T-helper 1 cell treated with Interleukin-12 subunit alpha and Interleukin-12 subunit beta and Interleukin-4 antibody, amounts not matched to agents 30 μg/mL and 1 μg/mL, for 36 hours (primary cell): Measurements from ENCODE around the gene WFIKKN1.

Source experiments
- H3K27ac Mint-ChIP-seq: one replicate; pipeline ENCODE4 v1.8.0; 2021; ENCODE audit warnings: mild to moderate bottlenecking, mixed read lengths
- H3K27me3 Mint-ChIP-seq: one replicate; pipeline ENCODE4 v1.8.0; 2021; ENCODE audit warnings: low read depth, mixed read lengths
- H3K36me3 Mint-ChIP-seq: one replicate; pipeline ENCODE4 v1.8.0; 2021; ENCODE audit warnings: low read depth, mixed read lengths
- H3K4me1 Mint-ChIP-seq: one replicate; pipeline ENCODE4 v1.8.0; 2021; ENCODE audit warnings: low read depth, mixed read lengths
- H3K4me3 Mint-ChIP-seq: one replicate; pipeline ENCODE4 v1.8.0; 2021; ENCODE audit warnings: mild to moderate bottlenecking, moderate library complexity, mixed read lengths
- H3K9me3 Mint-ChIP-seq: one replicate; pipeline ENCODE4 v1.8.0; 2021; ENCODE audit warnings: mixed read lengths

Gene WFIKKN1

DNA sequence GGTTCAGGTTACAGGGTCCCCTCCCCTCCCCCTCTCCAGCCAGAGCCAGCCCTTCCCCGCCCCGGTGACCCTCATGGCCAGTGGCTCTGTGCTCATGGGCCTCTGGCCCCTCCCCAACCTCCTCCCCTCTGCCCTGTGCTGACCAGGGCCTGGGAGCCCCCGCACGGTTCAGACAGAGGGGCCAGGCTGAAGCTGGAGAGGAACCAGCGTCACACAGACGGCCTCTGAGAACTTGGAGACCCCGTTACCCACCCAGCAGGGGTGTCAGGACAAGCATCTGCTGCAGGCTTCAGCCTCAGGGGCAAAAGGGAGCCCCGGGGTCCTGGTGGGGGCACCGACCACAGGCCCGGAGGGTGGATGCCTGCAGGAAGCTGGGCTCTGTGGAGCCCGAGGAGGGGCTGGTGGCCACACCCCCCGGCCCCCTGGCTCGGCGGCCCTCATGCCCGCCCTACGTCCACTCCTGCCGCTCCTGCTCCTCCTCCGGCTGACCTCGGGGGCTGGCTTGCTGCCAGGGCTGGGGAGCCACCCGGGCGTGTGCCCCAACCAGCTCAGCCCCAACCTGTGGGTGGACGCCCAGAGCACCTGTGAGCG, at the start of gene WFIKKN1:
WFIKKN1 (plus strand) TSS at position 171 of the 591 bp plus-strand sequence; CDS start at position 440, 269 bp downstream.
- Mint-ChIP-seq H3K36me3 (no peaks in the 10 kb centered on the region), H3K27ac (no peak within 1 kb of the TSS), H3K4me1 (peaks cover 3% of the 10 kb centered on the region), H3K4me3 (no peak within 1 kb of the TSS), H3K9me3 (no peaks in the 10 kb centered on the region), H3K27me3 (no peaks in the 10 kb centered on the region)

DNA sequence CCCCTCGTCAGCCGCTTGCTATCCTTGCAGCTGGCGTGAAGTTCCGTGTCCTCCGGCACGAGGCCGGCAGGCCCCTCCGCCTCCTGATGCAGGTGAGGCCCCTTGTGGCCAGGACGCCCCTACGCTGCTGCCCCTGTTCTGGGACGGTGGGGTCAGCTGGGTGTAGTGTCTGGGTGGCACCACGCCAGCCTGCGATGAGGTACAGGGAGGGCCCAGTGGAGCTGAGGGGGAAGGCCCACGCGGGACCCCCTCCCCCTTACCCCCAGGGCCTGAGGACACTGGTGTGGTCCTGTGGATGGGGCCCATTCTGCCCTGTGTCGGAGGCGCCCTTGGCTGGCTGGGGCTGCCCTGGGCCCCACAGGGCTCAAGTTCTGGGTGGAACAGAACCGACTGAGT, 48.6 kb upstream of the WFIKKN1 start:
- no peaks in the 10 kb centered on the region for H3K27me3 Mint-ChIP-seq
- H3K4me1 Mint-ChIP-seq: peaks cover 2% of the 10 kb centered on the region
- no peak overlapping the region for H3K27ac Mint-ChIP-seq
- no peaks in the 10 kb centered on the region for H3K9me3 Mint-ChIP-seq
- H3K4me3 Mint-ChIP-seq: no peak overlapping the region
- H3K36me3 Mint-ChIP-seq: no peaks in the 10 kb centered on the region

DNA sequence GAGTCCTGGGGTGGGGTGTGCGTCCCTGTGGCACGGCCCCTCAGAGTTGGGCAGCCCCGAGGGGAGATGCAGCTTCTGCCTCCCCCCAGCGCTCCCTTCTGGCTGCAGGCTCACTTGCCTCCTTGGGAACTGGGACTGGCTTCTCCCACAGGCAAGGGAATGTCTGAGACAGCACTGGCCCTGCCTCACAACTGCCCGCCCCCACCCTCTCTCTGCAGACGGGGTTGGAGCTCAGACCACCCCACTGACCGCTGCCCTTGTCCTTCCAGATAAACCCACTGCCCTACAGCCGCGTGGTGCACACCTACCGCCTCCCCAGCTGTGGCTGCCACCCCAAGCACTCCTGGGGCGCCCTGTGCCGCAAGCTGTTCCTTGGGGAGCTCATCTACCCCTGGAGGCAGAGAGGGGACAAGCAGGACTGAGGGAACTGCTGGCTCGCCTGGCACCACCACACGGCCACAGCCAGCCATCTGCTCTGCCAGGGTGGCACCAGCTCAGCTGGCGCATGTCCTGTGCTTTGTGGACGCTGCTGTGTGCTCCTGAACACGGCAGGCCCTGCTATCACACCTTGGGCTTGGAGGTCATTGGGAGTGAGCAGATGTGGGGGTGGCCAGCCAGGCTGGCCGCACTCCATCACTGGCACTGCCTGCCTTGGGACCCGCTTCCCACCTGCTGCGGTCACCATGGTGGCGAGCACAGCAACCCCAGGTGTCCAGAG, 48.0 kb upstream of the WFIKKN1 start:
- H3K27me3 Mint-ChIP-seq: no peaks in the 10 kb centered on the region
- no peak overlapping the region for H3K27ac Mint-ChIP-seq
- no peak overlapping the region for H3K4me3 Mint-ChIP-seq
- no peaks in the 10 kb centered on the region for H3K9me3 Mint-ChIP-seq
- peaks cover 5% of the 10 kb centered on the region for H3K4me1 Mint-ChIP-seq
- H3K36me3 Mint-ChIP-seq: no peaks in the 10 kb centered on the region

DNA sequence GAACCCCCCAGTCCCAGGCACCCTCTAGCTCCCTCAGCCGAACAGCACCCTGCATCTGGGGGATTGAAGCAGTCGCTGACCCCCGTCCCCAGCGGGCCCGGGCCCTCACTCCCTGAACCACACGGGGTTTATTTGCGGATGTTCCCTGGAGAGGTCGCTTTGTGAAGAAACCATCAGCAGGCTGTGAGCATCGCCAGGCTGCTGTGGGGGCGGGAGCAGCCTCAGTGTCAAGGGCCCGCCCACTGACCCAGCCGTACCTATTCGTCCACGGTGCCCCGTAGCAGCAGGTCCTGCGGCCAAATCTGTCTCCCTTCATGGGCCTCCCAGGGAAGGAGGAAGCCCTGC, 47.3 kb upstream of the WFIKKN1 start:
- H3K4me1 Mint-ChIP-seq: peaks cover 5% of the 10 kb centered on the region
- H3K9me3 Mint-ChIP-seq: no peaks in the 10 kb centered on the region
- no peak overlapping the region for H3K4me3 Mint-ChIP-seq
- no peaks in the 10 kb centered on the region for H3K36me3 Mint-ChIP-seq
- H3K27ac Mint-ChIP-seq: no peak overlapping the region
- no peaks in the 10 kb centered on the region for H3K27me3 Mint-ChIP-seq

GRCh38 chr16:583815-584591, 46.8 kb upstream of the WFIKKN1 start:
- no peaks in the 10 kb centered on the region for H3K9me3 Mint-ChIP-seq
- H3K4me3 Mint-ChIP-seq: no peak overlapping the region
- H3K4me1 Mint-ChIP-seq: peaks cover 7% of the 10 kb centered on the region
- no peaks in the 10 kb centered on the region for H3K36me3 Mint-ChIP-seq
- no peak overlapping the region for H3K27ac Mint-ChIP-seq
- H3K27me3 Mint-ChIP-seq: no peaks in the 10 kb centered on the region

- Mint-ChIP-seq H3K36me3 (no peaks in the 10 kb centered on the region), H3K27ac (no peak overlapping the region), H3K4me1 (peaks cover 7% of the 10 kb centered on the region), H3K27me3 (no peaks in the 10 kb centered on the region), H3K9me3 (no peaks in the 10 kb centered on the region), H3K4me3 (no peak overlapping the region)
Observed at GRCh38 chr16:585351-585750, 45.4 kb upstream of the WFIKKN1 start.

GRCh38 chr16:586047-586644, 44.6 kb upstream of the WFIKKN1 start:
- H3K4me3 Mint-ChIP-seq: no peak overlapping the region
- H3K27me3 Mint-ChIP-seq: no peaks in the 10 kb centered on the region
- no peaks in the 10 kb centered on the region for H3K36me3 Mint-ChIP-seq
- peaks cover 13% of the 10 kb centered on the region for H3K4me1 Mint-ChIP-seq
- no peak overlapping the region for H3K27ac Mint-ChIP-seq
- H3K9me3 Mint-ChIP-seq: no peaks in the 10 kb centered on the region

DNA sequence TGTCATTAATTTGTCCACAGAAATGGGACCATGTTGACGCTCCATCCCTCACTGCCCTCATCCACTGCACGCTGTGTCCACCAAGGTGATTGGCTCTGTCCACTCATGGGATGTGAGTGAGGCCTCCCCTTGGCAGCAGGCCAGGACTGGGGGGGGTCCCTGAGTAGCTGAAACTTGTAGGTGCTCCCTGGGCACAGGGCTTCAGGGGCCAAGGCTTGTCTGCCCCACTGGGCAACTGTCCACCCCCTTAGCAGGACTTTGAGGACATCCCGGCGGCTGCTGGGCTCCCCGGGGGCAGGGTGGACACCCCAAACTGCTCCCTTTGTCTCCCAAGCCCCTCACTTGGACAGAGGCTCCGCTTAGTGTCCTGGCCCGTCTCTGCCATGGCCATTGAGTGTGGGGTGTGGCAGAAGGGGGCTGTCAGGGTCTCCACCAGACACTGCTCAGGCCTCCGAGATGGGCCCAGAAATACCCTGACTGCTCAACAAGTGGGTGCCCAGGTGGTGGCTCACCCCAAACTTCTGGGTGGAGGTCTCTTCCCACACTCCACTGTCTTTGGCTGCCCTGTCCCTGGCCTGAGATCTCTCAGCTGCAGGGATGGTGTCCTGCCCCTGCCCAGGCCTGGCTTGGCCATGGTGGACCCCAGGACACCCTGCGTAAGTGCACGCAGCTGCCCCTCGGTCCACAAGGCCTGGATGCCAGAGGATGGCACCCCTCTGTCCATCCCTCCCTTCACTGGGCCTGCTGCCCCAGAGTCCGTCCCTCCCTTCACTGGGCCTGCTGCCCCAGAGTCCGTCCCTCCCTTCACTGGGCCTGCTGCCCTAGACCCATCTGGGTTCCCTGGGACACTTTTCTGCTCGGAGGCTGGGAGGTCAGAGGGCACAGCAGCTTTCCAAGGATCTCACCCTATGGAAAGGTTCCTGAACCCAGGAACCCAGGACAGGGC, 43.9 kb upstream of the WFIKKN1 start:
- H3K4me3 Mint-ChIP-seq: peak overlapping the region; percentile 72
- no peaks in the 10 kb centered on the region for H3K36me3 Mint-ChIP-seq
- H3K9me3 Mint-ChIP-seq: no peaks in the 10 kb centered on the region
- peaks cover 17% of the 10 kb centered on the region for H3K4me1 Mint-ChIP-seq
- peak overlapping the region; percentile 68 for H3K27ac Mint-ChIP-seq
- H3K27me3 Mint-ChIP-seq: no peaks in the 10 kb centered on the region

GRCh38 chr16:588639-588888, 42.2 kb upstream of the WFIKKN1 start:
- no peaks in the 10 kb centered on the region for H3K9me3 Mint-ChIP-seq
- no peaks in the 10 kb centered on the region for H3K27me3 Mint-ChIP-seq
- H3K27ac Mint-ChIP-seq: peak overlapping the region; percentile 98
- peak overlapping the region; percentile 94 for H3K4me3 Mint-ChIP-seq
- no peaks in the 10 kb centered on the region for H3K36me3 Mint-ChIP-seq
- H3K4me1 Mint-ChIP-seq: peaks cover 20% of the 10 kb centered on the region

GRCh38 chr16:588889-589657, 41.7 kb upstream of the WFIKKN1 start:
- Mint-ChIP-seq H3K27ac (peak overlapping the region; percentile 100), H3K36me3 (no peaks in the 10 kb centered on the region), H3K27me3 (no peaks in the 10 kb centered on the region), H3K9me3 (no peaks in the 10 kb centered on the region), H3K4me1 (peaks cover 21% of the 10 kb centered on the region), H3K4me3 (peak overlapping the region; percentile 98)

- Mint-ChIP-seq H3K9me3 (no peaks in the 10 kb centered on the region), H3K36me3 (peaks cover 3% of the 10 kb centered on the region), H3K27ac (peak within 1 kb of the TSS; percentile 100), H3K4me3 (peak within 1 kb of the TSS; percentile 98), H3K4me1 (peaks cover 24% of the 10 kb centered on the region), H3K27me3 (no peaks in the 10 kb centered on the region)
Observed at GRCh38 chr16:589658-590187, 41.1 kb upstream of the WFIKKN1 start, which contains the start of gene RAB40C. Gene RAB40C (plus strand): TSS chr16:590066. CDS start chr16:590292, 226 bp downstream.

- H3K27me3 Mint-ChIP-seq: no peaks in the 10 kb centered on the region
- no peaks in the 10 kb centered on the region for H3K9me3 Mint-ChIP-seq
- peaks cover 3% of the 10 kb centered on the region for H3K36me3 Mint-ChIP-seq
- peak overlapping the region; percentile 88 for H3K4me3 Mint-ChIP-seq
- peaks cover 24% of the 10 kb centered on the region for H3K4me1 Mint-ChIP-seq
- H3K27ac Mint-ChIP-seq: peak overlapping the region; percentile 83
Observed at GRCh38 chr16:590188-590814, 40.5 kb upstream of the WFIKKN1 start.

GRCh38 chr16:590815-591200, 40.0 kb upstream of the WFIKKN1 start:
- H3K4me3 Mint-ChIP-seq: peak overlapping the region; percentile 88
- peaks cover 3% of the 10 kb centered on the region for H3K36me3 Mint-ChIP-seq
- H3K27me3 Mint-ChIP-seq: no peaks in the 10 kb centered on the region
- H3K27ac Mint-ChIP-seq: peak overlapping the region; percentile 83
- H3K9me3 Mint-ChIP-seq: no peaks in the 10 kb centered on the region
- peaks cover 23% of the 10 kb centered on the region for H3K4me1 Mint-ChIP-seq
